ENCODE results near the gene DES. TPM values are rescaled to one million over a fixed set of nuclear protein-coding genes. Genes with fewer than 3 reads are reported as not detected.

Gene DES
- total RNA-seq, 1 donor, result 3.3 TPM

DNA sequence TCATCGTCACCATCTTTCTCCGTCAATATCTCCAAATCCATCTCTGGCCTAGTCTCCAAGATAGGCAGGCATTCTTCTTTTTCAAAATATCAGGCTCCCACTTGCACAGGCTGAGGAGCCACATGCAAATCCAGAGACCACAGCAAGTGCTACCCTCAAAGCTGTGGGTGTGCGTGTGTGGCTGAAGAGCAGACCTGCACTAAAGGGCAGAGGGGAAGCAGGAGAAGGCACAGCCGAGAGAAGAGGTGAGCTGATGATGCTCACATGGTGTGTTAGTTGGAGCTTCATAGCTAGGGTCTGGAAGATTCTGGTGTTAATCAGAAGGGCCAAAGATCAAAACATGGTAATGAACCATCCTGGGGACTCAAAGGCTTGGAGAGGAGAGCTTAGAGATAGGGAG is 20.3 kb downstream of the DES start:
- TF ChIP-seq, protein P1, sequence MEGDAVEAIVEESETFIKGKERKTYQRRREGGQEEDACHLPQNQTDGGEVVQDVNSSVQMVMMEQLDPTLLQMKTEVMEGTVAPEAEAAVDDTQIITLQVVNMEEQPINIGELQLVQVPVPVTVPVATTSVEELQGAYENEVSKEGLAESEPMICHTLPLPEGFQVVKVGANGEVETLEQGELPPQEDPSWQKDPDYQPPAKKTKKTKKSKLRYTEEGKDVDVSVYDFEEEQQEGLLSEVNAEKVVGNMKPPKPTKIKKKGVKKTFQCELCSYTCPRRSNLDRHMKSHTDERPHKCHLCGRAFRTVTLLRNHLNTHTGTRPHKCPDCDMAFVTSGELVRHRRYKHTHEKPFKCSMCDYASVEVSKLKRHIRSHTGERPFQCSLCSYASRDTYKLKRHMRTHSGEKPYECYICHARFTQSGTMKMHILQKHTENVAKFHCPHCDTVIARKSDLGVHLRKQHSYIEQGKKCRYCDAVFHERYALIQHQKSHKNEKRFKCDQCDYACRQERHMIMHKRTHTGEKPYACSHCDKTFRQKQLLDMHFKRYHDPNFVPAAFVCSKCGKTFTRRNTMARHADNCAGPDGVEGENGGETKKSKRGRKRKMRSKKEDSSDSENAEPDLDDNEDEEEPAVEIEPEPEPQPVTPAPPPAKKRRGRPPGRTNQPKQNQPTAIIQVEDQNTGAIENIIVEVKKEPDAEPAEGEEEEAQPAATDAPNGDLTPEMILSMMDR (IDR thresholded peaks at IDR 0.05; ENCODE audit: insufficient read depth, low read length), result no peak
- no peak overlapping the region for H3K4me3 ChIP-seq (ENCODE audit: low read depth, low read length)
- no peak for DNase-seq (ENCODE audit: low read depth)

DNA sequence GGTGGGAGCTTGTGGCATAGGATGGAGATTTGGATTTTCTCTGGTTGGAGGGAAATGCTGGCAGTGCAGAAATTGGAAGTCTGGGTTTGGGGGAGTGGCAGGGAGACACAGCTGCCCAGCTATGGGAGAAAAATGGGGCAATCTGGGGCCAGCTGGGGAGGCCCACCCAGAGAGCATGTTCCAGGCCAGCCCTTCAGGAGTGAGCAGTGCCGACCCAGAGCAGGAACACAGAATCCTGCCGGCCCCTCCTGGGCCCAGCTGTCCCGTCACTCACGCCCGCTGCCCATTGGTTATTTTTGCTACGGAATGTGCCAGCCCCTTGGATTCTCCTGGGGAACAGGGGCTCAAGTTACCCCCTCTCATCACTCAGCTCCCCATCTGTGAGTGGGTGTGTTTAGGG is 21.3 kb downstream of the DES start:
- H3K4me3 ChIP-seq (ENCODE audit: low read depth, low read length), result no peak overlapping the region
- DNase-seq (ENCODE audit: low read depth), result no peak
- TF ChIP-seq, protein P1 (IDR thresholded peaks at IDR 0.05; ENCODE audit: insufficient read depth, low read length), result no peak

DNA sequence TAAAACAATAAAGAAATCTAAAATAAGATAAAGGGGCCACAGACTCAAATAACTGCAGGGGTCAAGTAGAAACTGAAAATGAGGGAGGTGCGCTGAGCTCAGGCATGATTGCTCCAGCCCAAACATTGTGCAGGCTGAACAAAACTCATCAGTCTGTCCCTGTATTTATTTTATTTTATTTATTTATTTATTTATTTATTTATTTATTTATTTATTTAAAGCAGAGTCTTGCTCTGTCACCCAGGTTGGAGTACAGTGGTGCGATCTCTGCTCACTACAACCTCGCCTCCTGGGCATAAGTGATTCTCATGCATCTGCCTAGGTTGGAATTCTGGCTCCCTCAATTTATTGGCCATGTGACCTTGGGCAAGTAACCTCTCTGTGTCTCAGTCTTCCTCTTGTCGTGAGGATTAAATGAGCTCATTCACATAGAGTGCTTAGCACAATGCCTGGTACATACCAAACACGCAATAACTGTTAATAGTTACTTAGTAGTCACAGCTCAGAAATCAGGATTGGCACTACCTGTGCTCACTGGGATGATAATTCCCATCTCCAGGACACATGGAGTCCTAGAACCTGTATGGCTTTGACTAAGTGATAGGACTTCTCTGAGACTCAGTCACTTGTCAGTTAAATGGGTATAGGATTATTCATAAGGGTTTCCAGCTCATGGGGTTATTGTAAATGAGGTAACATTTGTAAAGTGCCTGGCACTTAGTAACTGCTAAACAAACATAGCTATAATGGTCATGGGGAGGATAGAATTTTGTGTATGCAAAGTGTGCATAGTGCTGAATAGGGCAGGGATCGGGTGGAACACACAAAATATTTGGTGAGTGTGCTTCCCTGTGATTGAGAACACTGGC is 22.4 kb downstream of the DES start:
- TF ChIP-seq, protein P1 (IDR thresholded peaks at IDR 0.05; ENCODE audit: insufficient read depth, low read length), result no peak
- peak; percentile 16 for DNase-seq (ENCODE audit: low read depth)

DNA sequence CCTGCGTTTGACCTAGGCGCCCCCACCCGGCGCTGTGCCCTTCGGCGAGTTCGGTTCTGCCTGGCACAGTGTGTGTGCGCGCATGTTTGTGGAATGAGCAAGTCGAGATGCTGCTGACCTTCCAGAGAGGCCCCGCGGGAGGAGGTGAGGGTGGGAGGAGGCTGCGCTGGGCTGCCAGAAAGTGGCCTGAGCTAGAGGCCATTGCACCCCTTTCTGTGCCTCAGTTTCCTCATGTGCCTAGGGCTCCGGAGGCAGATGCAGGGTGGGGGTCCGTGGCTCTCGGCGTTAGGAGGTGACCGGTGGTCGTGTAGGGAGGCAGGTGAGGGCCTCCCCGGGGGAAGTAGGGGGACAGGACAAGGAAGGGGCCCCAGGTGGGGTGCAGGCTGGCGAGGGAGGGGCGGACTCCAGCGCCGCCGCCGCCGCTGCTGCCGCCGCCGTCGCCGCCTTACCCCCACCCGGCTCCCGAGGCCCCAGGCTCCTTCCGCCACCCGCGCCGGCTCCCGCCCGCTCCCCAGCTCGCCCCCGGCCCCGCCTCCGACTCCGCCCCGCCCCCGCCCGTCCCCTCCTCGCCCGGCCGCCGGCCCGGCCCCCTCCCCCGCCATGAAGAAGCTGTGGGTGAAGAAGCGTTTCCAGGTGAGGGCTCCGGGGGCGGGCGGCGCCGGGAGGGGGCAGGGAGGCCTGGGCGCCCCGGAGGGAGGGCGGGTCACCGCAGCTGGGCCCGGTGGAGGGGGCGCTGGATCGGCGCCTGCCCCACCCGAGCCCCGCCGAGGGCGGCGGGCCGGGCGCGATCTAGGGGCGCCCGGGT is 23.5 kb downstream of the DES start:
- DNase-seq (ENCODE audit: low read depth), result peak; percentile 48
- H3K4me3 ChIP-seq (ENCODE audit: low read depth, low read length), result peak overlapping the region; percentile 70
- TF ChIP-seq, protein P1 (IDR thresholded peaks at IDR 0.05; ENCODE audit: insufficient read depth, low read length), result no peak

More for the DNA sequence above, 22.4 kb downstream of the DES start:
- H3K4me3 ChIP-seq (ENCODE audit: low read depth, low read length), result no peak overlapping the region

DNA sequence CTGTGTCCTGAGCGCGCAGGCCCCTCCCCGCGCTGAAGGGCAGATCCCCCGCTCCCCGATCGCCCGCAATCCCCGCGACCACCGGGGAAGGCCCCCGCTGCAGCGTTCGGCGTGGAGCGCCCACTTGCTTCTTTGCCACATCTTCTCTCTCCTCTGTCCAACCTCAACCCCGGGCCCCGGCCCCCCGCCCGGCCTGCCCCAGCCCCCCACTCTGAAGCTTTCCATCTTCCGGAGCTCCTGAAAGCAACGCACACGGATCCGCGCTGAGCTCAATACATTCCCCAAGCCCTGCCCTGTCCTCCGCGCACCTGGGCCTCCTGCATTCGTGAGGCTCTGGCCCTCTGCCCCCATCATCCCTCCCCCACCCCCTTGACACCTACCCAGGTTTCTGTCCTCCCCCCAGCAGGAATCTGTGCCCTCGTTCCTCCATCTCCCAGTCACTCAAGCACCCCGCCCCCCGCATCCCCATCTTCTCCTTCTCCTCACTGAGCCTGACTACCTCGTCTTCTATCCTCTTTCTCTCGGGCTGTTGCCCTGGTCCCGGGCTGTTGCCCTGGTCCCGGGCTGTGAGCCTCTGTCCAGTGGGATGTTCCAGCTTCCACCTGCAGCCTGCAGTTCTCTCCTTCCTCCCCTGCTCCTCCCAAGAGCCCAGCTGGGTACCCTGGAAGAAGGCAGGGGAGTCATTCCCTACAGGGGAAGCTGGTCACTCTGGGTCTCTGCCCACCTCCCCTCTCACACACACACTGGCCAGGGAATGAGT is 24.3 kb downstream of the DES start:
- peak overlapping the region; percentile 70 for H3K4me3 ChIP-seq (ENCODE audit: low read depth, low read length)
- no peak for DNase-seq (ENCODE audit: low read depth)
- TF ChIP-seq, protein P1 (IDR thresholded peaks at IDR 0.05; ENCODE audit: insufficient read depth, low read length), result no peak

DNA sequence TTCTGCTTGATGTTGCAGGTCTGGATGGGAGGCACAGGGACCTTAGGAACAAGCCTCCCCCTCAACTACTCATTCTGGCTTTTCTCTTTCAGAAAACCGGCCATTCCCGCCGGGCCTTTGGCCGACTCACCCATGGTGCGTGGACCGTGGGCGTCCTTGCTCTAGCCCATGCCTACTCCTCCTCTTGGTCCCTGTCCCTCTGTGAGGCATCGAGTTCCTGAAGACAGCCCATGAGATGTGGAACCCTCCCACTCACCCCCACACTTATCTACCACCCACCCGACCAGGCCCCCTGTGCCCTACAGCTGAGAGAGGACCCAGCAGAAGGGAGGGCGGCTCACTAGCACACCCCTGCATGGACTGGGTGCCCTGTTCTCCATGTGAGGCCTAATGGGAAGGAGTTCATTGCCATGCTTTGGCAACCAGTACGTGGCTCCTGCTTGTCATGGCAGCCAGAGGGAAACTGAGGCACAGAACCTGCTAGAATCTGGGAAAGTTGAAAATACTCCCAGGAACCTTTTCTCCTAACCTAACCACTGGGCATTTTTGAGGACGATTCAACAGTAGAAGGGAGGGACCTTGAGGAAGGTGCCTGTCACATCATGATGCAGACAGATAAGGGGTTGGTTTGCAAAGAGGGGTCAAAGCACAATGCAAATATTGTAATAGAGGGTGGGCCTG is 25.0 kb downstream of the DES start:
- H3K4me3 ChIP-seq (ENCODE audit: low read depth, low read length), result peak overlapping the region; percentile 70
- DNase-seq (ENCODE audit: low read depth), result no peak
- TF ChIP-seq, protein P1 (IDR thresholded peaks at IDR 0.05; ENCODE audit: insufficient read depth, low read length), result no peak
